ENCODE results near the gene SEMG2. TPM values are rescaled to one million over a fixed set of nuclear protein-coding genes. Genes with fewer than 3 reads are reported as not detected.

The SEMG2 gene
- total RNA-seq, 1 donor from 2014 or later, result not detected

GRCh38 chr20:45253261-45253660 is 32.1 kb downstream of the SEMG2 start:
- DNase-seq (ENCODE audit: low read depth) (peak; percentile 57), FAIRE-seq (peak; percentile 81)
- Histone ChIP-seq H3K4me3 (ENCODE audit: low read depth, low read length) (peak overlapping the region; percentile 42), H3K36me3 (ENCODE audit: control insufficient read depth, insufficient read depth, low read length) (peaks cover 5% of the 10 kb centered on the region), H3K27me3 (ENCODE audit: control insufficient read depth, insufficient read depth, low read length) (peaks cover 2% of the 10 kb centered on the region)
- no peak for TF ChIP-seq CTCF (IDR thresholded peaks at IDR 0.05; ENCODE audit: insufficient read depth, low read length, severe bottlenecking)

- no peak for TF ChIP-seq CTCF (IDR thresholded peaks at IDR 0.05; ENCODE audit: insufficient read depth, low read length, severe bottlenecking)
- peaks cover 5% of the 10 kb centered on the region for H3K36me3 ChIP-seq (ENCODE audit: control insufficient read depth, insufficient read depth, low read length)
- H3K27me3 ChIP-seq (ENCODE audit: control insufficient read depth, insufficient read depth, low read length), result peaks cover 4% of the 10 kb centered on the region
- H3K4me3 ChIP-seq (ENCODE audit: low read depth, low read length), result peak within 1 kb of the TSS; percentile 42
- FAIRE-seq (peak; percentile 90), DNase-seq (ENCODE audit: low read depth) (peak; percentile 93)
Observed at GRCh38 chr20:45254383-45255262, 33.5 kb downstream of the SEMG2 start, which contains the start of gene SLPI. Gene SLPI (minus strand): TSS chr20:45254564. CDS start chr20:45254543, 21 bp downstream.

GRCh38 chr20:45257161-45257560 is 36.0 kb downstream of the SEMG2 start:
- no peak for TF ChIP-seq CTCF (IDR thresholded peaks at IDR 0.05; ENCODE audit: insufficient read depth, low read length, severe bottlenecking)
- Histone ChIP-seq H3K4me3 (ENCODE audit: low read depth, low read length) (no peak overlapping the region), H3K27me3 (ENCODE audit: control insufficient read depth, insufficient read depth, low read length) (peaks cover 4% of the 10 kb centered on the region), H3K36me3 (ENCODE audit: control insufficient read depth, insufficient read depth, low read length) (peaks cover 5% of the 10 kb centered on the region)
- FAIRE-seq, result no peak
- DNase-seq (ENCODE audit: low read depth), result peak; percentile 47

- Histone ChIP-seq H3K4me3 (ENCODE audit: low read depth, low read length) (no peak overlapping the region), H3K36me3 (ENCODE audit: control insufficient read depth, insufficient read depth, low read length) (peaks cover 4% of the 10 kb centered on the region), H3K27me3 (ENCODE audit: control insufficient read depth, insufficient read depth, low read length) (peaks cover 4% of the 10 kb centered on the region)
- no peak for TF ChIP-seq CTCF (IDR thresholded peaks at IDR 0.05; ENCODE audit: insufficient read depth, low read length, severe bottlenecking)
- FAIRE-seq (no peak), DNase-seq (ENCODE audit: low read depth) (no peak)
Observed at GRCh38 chr20:45257711-45258110, 36.5 kb downstream of the SEMG2 start.

GRCh38 chr20:45258259-45258658 is 37.1 kb downstream of the SEMG2 start:
- FAIRE-seq, result no peak
- no peak for TF ChIP-seq CTCF (IDR thresholded peaks at IDR 0.05; ENCODE audit: insufficient read depth, low read length, severe bottlenecking)
- no peak overlapping the region for H3K4me3 ChIP-seq (ENCODE audit: low read depth, low read length)
- H3K27me3 ChIP-seq (ENCODE audit: control insufficient read depth, insufficient read depth, low read length), result peaks cover 2% of the 10 kb centered on the region
- no peaks in the 10 kb centered on the region for H3K36me3 ChIP-seq (ENCODE audit: control insufficient read depth, insufficient read depth, low read length)
- no peak for DNase-seq (ENCODE audit: low read depth)
